ENCODE measurements around the gene MMS19.

MMS19 gene

GRCh38 chr10:97502916-97503315 is 4.7 kb upstream of the MMS19 start:
- Histone ChIP-seq H3K79me2 (ENCODE audit: insufficient read depth, low read length) (peaks cover 1% of the 10 kb centered on the region; the same call in 1 of the 2 replicates), H4K20me1 (ENCODE audit: low read depth, low read length) (no peaks in the 10 kb centered on the region), H3K27ac (ENCODE audit: low read depth, low read length) (no peak overlapping the region), H3K36me3 (ENCODE audit: low read length) (no peaks in the 10 kb centered on the region), H3K27me3 (ENCODE audit: low read length) (no peaks in the 10 kb centered on the region), H2AFZ (ENCODE audit: low read depth, low read length, severe bottlenecking) (no peak overlapping the region), H3K9ac (ENCODE audit: low read length) (no peak overlapping the region), H3K9me3 (ENCODE audit: insufficient read depth, low read length) (no peaks in the 10 kb centered on the region), H3F3A (ENCODE audit: insufficient read depth) (no peaks in the 10 kb centered on the region), H3K4me2 (ENCODE audit: low read depth, low read length, poor library complexity, severe bottlenecking) (no peak overlapping the region), H3K9me2 (replicated peaks; ENCODE audit: insufficient read depth, low read length) (no peaks in the 10 kb centered on the region), H3K4me3 (ENCODE audit: insufficient read depth, low read length, poor library complexity, severe bottlenecking) (no peak overlapping the region)
- TF ChIP-seq CTCF (IDR thresholded peaks at IDR 0.05; ENCODE audit: insufficient read depth, low read length, poor library complexity, severe bottlenecking) (no peak), EZH2phosphoT487 (conservative IDR thresholded peaks at IDR 0.05; ENCODE audit: low read length) (no peak)

- H3K9me3 ChIP-seq (ENCODE audit: insufficient read depth, low read length), result no peaks in the 10 kb centered on the region
- no peaks in the 10 kb centered on the region for H3K9me2 ChIP-seq (replicated peaks; ENCODE audit: insufficient read depth, low read length)
- no peak overlapping the region for H3K27ac ChIP-seq (ENCODE audit: low read depth, low read length)
- H4K20me1 ChIP-seq (ENCODE audit: low read depth, low read length), result peaks cover 9% of the 10 kb centered on the region; the same call in 1 of the 2 replicates
- no peaks in the 10 kb centered on the region for H3F3A ChIP-seq (ENCODE audit: insufficient read depth)
- peaks cover 28% of the 10 kb centered on the region for H3K79me2 ChIP-seq (ENCODE audit: insufficient read depth, low read length)
- H3K4me2 ChIP-seq (ENCODE audit: low read depth, low read length, poor library complexity, severe bottlenecking), result no peak overlapping the region
- H2AFZ ChIP-seq (ENCODE audit: low read depth, low read length, severe bottlenecking), result no peak overlapping the region
- H3K9ac ChIP-seq (ENCODE audit: low read length), result no peak overlapping the region
- no peak for TF ChIP-seq CTCF (IDR thresholded peaks at IDR 0.05; ENCODE audit: insufficient read depth, low read length, poor library complexity, severe bottlenecking)
- TF ChIP-seq EZH2phosphoT487 (conservative IDR thresholded peaks at IDR 0.05; ENCODE audit: low read length), result no peak
- no peaks in the 10 kb centered on the region for H3K36me3 ChIP-seq (ENCODE audit: low read length)
- no peaks in the 10 kb centered on the region for H3K27me3 ChIP-seq (ENCODE audit: low read length)
- no peak overlapping the region for H3K4me3 ChIP-seq (ENCODE audit: insufficient read depth, low read length, poor library complexity, severe bottlenecking)
Measured at GRCh38 chr10:97500297-97500575, 2.0 kb upstream of the MMS19 start.

GRCh38 chr10:97499561-97500296 is 1.5 kb upstream of the MMS19 start:
- H3K27me3 ChIP-seq (ENCODE audit: low read length), result no peaks in the 10 kb centered on the region
- H3K36me3 ChIP-seq (ENCODE audit: low read length), result no peaks in the 10 kb centered on the region
- H2AFZ ChIP-seq (ENCODE audit: low read depth, low read length, severe bottlenecking), result no peak overlapping the region
- H3K9ac ChIP-seq (ENCODE audit: low read length), result peak overlapping the region; percentile 80
- H3K4me3 ChIP-seq (ENCODE audit: insufficient read depth, low read length, poor library complexity, severe bottlenecking), result peak overlapping the region; percentile 63
- TF ChIP-seq CTCF (IDR thresholded peaks at IDR 0.05; ENCODE audit: insufficient read depth, low read length, poor library complexity, severe bottlenecking), result no peak
- no peak for TF ChIP-seq EZH2phosphoT487 (conservative IDR thresholded peaks at IDR 0.05; ENCODE audit: low read length)
- no peak overlapping the region for H3K27ac ChIP-seq (ENCODE audit: low read depth, low read length)
- no peaks in the 10 kb centered on the region for H3K9me3 ChIP-seq (ENCODE audit: insufficient read depth, low read length)
- no peaks in the 10 kb centered on the region for H3F3A ChIP-seq (ENCODE audit: insufficient read depth)
- peaks cover 33% of the 10 kb centered on the region for H3K79me2 ChIP-seq (ENCODE audit: insufficient read depth, low read length)
- no peaks in the 10 kb centered on the region for H3K9me2 ChIP-seq (replicated peaks; ENCODE audit: insufficient read depth, low read length)
- H3K4me2 ChIP-seq (ENCODE audit: low read depth, low read length, poor library complexity, severe bottlenecking), result peak overlapping the region; percentile 100
- H4K20me1 ChIP-seq (ENCODE audit: low read depth, low read length), result peaks cover 9% of the 10 kb centered on the region; the same call in 1 of the 2 replicates

All from SU-DHL-6 (cell line).